ENCODE results near the gene P2RX5. TPM values are rescaled to one million over a fixed set of nuclear protein-coding genes. Genes with fewer than 3 reads are reported as not detected.

Gene P2RX5
- total RNA-seq, 2 donors from 2014 or later = 6.3 TPM; not detected in 1

DNA sequence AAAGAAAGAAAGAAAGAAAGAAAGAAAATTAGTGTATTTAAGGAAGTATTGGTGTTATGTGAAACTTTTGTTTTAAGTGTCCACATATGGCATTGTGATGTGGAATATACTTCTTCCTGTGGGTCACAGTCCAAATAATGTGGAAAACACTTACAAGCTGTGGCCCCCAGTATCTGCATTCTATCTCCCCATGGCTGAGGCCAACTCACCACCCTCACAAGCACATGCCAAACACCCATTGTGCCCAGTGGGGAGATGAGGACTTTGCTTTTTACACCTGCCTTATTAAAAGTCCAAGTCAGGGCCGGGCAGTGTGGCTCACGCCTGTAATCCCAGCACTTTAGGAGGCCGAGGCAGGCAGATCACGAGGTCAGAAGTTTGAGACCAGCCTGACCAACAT lies 4.0 kb upstream of the P2RX5 start:
- H3K27me3 ChIP-seq (replicated peaks; ENCODE audit: insufficient read depth) = peaks cover 10% of the 10 kb centered on the region
- H3K27ac ChIP-seq = no peak overlapping the region
- H3K4me3 ChIP-seq = no peak overlapping the region
- TF ChIP-seq POLR2AphosphoS5 (IDR thresholded peaks at IDR 0.05) (no peak), POLR2A (IDR thresholded peaks at IDR 0.05) (no peak)
- TF ChIP-seq, protein P1, sequence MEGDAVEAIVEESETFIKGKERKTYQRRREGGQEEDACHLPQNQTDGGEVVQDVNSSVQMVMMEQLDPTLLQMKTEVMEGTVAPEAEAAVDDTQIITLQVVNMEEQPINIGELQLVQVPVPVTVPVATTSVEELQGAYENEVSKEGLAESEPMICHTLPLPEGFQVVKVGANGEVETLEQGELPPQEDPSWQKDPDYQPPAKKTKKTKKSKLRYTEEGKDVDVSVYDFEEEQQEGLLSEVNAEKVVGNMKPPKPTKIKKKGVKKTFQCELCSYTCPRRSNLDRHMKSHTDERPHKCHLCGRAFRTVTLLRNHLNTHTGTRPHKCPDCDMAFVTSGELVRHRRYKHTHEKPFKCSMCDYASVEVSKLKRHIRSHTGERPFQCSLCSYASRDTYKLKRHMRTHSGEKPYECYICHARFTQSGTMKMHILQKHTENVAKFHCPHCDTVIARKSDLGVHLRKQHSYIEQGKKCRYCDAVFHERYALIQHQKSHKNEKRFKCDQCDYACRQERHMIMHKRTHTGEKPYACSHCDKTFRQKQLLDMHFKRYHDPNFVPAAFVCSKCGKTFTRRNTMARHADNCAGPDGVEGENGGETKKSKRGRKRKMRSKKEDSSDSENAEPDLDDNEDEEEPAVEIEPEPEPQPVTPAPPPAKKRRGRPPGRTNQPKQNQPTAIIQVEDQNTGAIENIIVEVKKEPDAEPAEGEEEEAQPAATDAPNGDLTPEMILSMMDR (IDR thresholded peaks at IDR 0.05) = no peak
- H3K9me3 ChIP-seq = no peaks in the 10 kb centered on the region
- no peaks in the 10 kb centered on the region for H3K4me1 ChIP-seq (replicated peaks)
- 86% methylated on average over 4 of the region's 4 CpGs for WGBS
- no peaks in the 10 kb centered on the region for H3K36me3 ChIP-seq
- intact Hi-C loops (cut with DNase I) = no loop called here
- DNase-seq (ENCODE audit: low spot score) = no peak

- intact Hi-C loops (cut with DNase I) = no loop called here
- Histone ChIP-seq H3K4me1 (replicated peaks) (no peaks in the 10 kb centered on the region), H3K27ac (no peak overlapping the region), H3K9me3 (no peaks in the 10 kb centered on the region), H3K27me3 (replicated peaks; ENCODE audit: insufficient read depth) (peaks cover 13% of the 10 kb centered on the region), H3K36me3 (no peaks in the 10 kb centered on the region), H3K4me3 (no peak overlapping the region)
- DNase-seq (ENCODE audit: low spot score) = no peak
- TF ChIP-seq, protein P1 (IDR thresholded peaks at IDR 0.05) = no peak
- TF ChIP-seq POLR2AphosphoS5 (IDR thresholded peaks at IDR 0.05) (no peak), POLR2A (IDR thresholded peaks at IDR 0.05) (no peak)
- 87% methylated on average over 4 of the region's 4 CpGs for WGBS
Measured at GRCh38 chr17:3698139-3698538, 2.2 kb upstream of the P2RX5 start.

DNA sequence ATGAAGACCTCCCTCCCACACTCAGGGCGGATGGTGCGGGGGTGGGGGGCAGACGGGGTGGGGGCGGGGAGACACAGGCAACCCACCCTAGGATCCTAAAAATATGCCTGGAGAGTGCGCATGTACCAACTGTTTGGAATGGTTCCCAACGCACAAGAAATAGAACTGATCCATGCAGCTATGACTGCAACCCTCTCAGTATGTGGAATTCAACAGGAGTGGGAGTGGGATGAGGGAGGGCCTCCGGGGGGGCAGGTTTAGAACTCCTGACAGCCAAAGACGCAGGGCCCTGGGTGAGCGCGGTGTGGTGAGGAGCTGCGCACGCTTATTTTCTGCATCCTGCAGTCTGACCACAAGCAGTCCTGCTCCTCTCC lies 1.1 kb upstream of the P2RX5 start:
- peaks cover 13% of the 10 kb centered on the region for H3K27me3 ChIP-seq (replicated peaks; ENCODE audit: insufficient read depth)
- WGBS = 60% methylated on average over 10 of the region's 12 CpGs
- TF ChIP-seq, protein P1 (IDR thresholded peaks at IDR 0.05) = no peak
- TF ChIP-seq POLR2A (IDR thresholded peaks at IDR 0.05) (no peak), POLR2AphosphoS5 (IDR thresholded peaks at IDR 0.05) (no peak)

GRCh38 chr17:3695129-3695722 lies 729 bp downstream of the P2RX5 start:
- TF ChIP-seq, protein P1 (IDR thresholded peaks at IDR 0.05) = no peak
- TF ChIP-seq POLR2A (IDR thresholded peaks at IDR 0.05) = no peak
- no peak for TF ChIP-seq POLR2AphosphoS5 (IDR thresholded peaks at IDR 0.05)
- no peaks in the 10 kb centered on the region for H3K36me3 ChIP-seq
- H3K9me3 ChIP-seq = no peaks in the 10 kb centered on the region
- intact Hi-C loops (cut with DNase I) = no loop called here
- no peak overlapping the region for H3K27ac ChIP-seq
- DNase-seq (ENCODE audit: low spot score) = no peak
- peak overlapping the region; percentile 20 to 36 for H3K4me3 ChIP-seq
- WGBS = 12% methylated on average over 14 of the region's 17 CpGs
- no peaks in the 10 kb centered on the region for H3K4me1 ChIP-seq (replicated peaks)
- H3K27me3 ChIP-seq (replicated peaks; ENCODE audit: insufficient read depth) = peaks cover 13% of the 10 kb centered on the region

More for the DNA sequence above, 1.1 kb upstream of the P2RX5 start:
- no peaks in the 10 kb centered on the region for H3K36me3 ChIP-seq
- no peaks in the 10 kb centered on the region for H3K9me3 ChIP-seq
- intact Hi-C loops (cut with DNase I) = no loop called here
- H3K4me3 ChIP-seq = no peak overlapping the region
- DNase-seq (ENCODE audit: low spot score) = no peak
- no peak overlapping the region for H3K27ac ChIP-seq
- no peaks in the 10 kb centered on the region for H3K4me1 ChIP-seq (replicated peaks)

GRCh38 chr17:3693829-3694231 lies 2.1 kb downstream of the P2RX5 start:
- Histone ChIP-seq H3K36me3 (no peaks in the 10 kb centered on the region), H3K9me3 (no peaks in the 10 kb centered on the region), H3K27ac (no peak overlapping the region), H3K27me3 (replicated peaks; ENCODE audit: insufficient read depth) (peaks cover 15% of the 10 kb centered on the region), H3K4me1 (replicated peaks) (no peaks in the 10 kb centered on the region), H3K4me3 (no peak overlapping the region)
- WGBS = 81% methylated on average over 9 of the region's 9 CpGs
- no peak for TF ChIP-seq POLR2AphosphoS5 (IDR thresholded peaks at IDR 0.05)
- TF ChIP-seq, protein P1 (IDR thresholded peaks at IDR 0.05) = no peak
- TF ChIP-seq POLR2A (IDR thresholded peaks at IDR 0.05) = no peak
- intact Hi-C loops (cut with DNase I) = no loop called here
- no peak for DNase-seq (ENCODE audit: low spot score)

Measured in prostate gland (tissue), 2 donors.